Inflammatory macrophage treated with lipopolysaccharide for 1 hour (primary cell): Measurements from ENCODE around the gene LY6G5B.

Source experiments
- DNase-seq, 2 donors: peaks; one replicate each; pipeline ENCODE4 v3.0.0-alpha.2; 2020 to 2022

LY6G5B gene

GRCh38 chr6:31717499-31718222 is 47.9 kb downstream of the LY6G5B start:
- DNase-seq = no peak

DNA sequence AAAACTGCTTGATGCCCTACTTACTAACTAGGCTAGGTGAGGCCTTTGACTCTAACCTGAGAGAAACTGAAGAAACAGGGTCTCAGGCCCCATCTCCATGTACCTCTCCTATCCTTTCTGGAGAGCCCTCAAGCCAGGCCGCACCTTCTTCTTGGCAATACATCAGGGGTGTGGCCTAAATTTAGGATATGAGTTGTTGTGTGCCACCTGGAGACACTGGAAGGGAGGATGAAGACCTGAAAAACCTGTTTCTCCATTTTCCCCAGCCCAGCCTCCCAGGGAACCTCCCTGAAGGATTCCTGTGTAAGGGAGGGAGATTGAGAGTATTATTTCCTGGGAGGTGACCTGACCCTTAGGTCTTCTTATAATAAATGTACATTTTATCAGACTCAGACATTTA is 48.5 kb downstream of the LY6G5B start:
- DNase-seq = no peak

DNA sequence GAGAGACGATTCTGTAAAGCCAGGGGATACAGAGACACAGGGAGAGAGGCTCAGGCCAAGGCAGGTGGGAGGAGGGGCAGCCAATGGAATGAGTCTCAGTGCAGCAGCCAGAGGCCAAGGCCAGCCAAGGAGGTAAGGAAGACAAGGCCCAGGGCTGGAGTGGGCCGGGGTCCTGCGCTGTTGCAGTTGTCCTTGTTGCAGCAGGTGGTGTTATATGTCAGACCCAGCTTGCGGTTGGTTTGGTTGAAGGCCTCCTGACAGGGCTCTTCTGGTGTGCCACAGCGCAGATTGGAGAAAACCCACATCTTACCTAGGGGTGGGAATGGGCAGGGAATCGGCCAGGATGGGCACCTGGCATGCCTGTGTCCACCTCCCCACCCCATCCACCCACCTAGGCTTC is 49.2 kb downstream of the LY6G5B start:
- DNase-seq = no peak

DNA sequence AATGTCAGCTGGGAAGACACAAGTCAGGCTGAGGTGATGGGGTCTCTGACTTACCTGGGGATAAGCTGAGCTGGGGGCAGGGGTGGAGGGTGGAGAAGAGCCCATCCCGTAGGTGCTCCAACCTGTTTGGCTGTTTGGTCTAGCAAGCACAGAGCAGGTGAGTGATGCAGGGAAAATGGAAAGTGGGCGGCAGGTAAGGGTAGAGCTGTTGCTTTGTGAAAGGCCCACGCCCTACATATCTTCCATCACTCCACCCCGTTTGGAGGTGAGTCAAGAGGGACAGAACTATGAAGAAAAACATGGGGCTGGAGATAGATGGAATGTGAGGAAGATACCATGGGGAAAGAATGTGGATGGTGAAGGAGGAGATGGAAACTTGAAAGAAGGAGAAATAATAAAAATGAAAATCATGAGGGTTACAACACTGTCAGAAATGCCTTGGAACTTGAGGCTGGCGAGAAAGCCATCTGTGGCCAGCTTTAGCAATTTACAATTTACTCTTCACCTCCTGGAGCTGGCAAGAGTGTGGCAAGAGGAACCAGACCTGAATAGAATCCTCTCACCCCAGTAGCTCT is 50.5 kb downstream of the LY6G5B start:
- no peak for DNase-seq

- DNase-seq = no peak
These were observed 51.7 kb downstream of the LY6G5B start, which contains the start of gene LY6G6C for GRCh38 chr6:31721351-31722020. LY6G6C (minus strand) TSS chr6:31721746; CDS start chr6:31721679, 67 bp downstream.

GRCh38 chr6:31722173-31722572 is 52.4 kb downstream of the LY6G5B start:
- DNase-seq = no peak
